HG03558 (cell line): ENCODE measurements around the gene TBC1D9.

Experiments
- ATAC-seq: cut with Tn5 transposase; IDR thresholded peaks from one replicate; pipeline ENCODE4 v1.9.1; 2021; ENCODE audit warnings: moderate number of reproducible peaks; ENCODE audit not compliant: unreplicated experiment; ENCODE audit errors: extremely low read depth

Gene TBC1D9

DNA sequence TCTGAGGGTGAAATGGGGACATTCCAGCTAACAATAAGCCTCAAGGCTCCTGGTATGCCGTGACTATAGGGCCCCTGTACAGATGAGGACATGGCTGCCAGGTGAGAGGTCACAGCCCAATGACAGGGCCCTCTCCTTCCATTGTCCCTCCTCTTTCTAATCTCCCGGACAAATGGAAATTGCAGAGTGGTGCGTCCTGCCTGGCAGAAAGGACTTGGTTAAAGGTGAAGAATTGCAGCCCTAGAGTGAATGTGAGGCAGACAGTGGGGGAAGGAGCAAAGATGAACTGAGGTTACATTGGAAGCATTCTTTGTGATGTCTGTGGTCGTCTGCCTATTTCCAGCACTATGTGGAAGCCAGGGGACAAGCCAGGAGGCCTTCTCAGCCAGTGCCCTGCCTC, 180.7 kb downstream of the TBC1D9 start:
- ATAC-seq = no peak

DNA sequence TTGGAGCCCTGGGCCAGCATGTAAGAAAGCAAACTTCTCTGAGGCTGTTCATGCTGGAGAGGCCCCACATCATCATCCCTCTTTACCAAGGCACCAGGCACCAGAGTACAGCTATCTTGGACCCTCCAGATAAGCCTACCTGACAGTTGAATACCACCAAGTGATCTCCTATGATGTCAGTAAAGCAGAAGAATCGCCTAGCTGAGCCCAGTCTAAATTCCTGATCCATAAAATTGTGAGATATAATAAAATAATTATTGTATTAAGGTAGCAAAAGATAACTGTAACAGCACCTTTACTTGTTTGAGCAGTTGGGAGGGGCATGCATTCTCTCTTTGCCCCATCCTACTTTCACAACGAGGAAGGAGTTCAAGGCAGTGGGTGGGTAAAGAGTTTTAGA, 184.6 kb downstream of the TBC1D9 start:
- ATAC-seq = no peak
